IgD-negative memory B cell (primary cell): ENCODE data around the gene CCDC117. TPM values are rescaled to one million over a fixed set of nuclear protein-coding genes. Genes with fewer than 3 reads are reported as not detected.
"Not testable (repeated sequence)": the region's sequence is repeated elsewhere in the genome, so short reads cannot be mapped to it uniquely, and the experiment has no call there.

ENCODE experiments used
- H3K27ac Mint-ChIP-seq, 3 donors: one replicate each; pipeline ENCODE4 v1.8.0; 2020 to 2022; ENCODE audit warnings: mild to moderate bottlenecking in 3 of 3, mixed read lengths in 3 of 3, moderate library complexity in 1 of 3
- H3K27me3 Mint-ChIP-seq: one replicate; pipeline ENCODE4 v1.8.0; 2021; ENCODE audit warnings: mixed read lengths
- H3K36me3 Mint-ChIP-seq: one replicate; pipeline ENCODE4 v1.8.0; 2020; ENCODE audit warnings: mild to moderate bottlenecking, mixed read lengths
- H3K4me1 Mint-ChIP-seq, 3 donors: one replicate each; pipeline ENCODE4 v1.8.0; 2020 to 2022; ENCODE audit warnings: mixed read lengths in 3 of 3, mild to moderate bottlenecking in 1 of 3
- H3K4me3 Mint-ChIP-seq, 4 donors: one replicate each; pipeline ENCODE4 v1.8.0; 2020 to 2022; ENCODE audit warnings: mild to moderate bottlenecking in 4 of 4, mixed read lengths in 4 of 4, moderate library complexity in 3 of 4
- H3K9me3 Mint-ChIP-seq, 3 donors: one replicate each; pipeline ENCODE4 v1.8.0; 2020 to 2021; ENCODE audit warnings: mixed read lengths in 3 of 3, mild to moderate bottlenecking in 1 of 3
- polyA plus RNA-seq: library from polyadenylated mRNA; unstranded; fragments of 300-500 nt; fragmentation: Illumina TruSeq; gene quantifications from one replicate; pipeline ENCODE4 v1.2.3, GENCODE V29; 2021

The CCDC117 gene
- polyA plus RNA-seq, 1 donor from 2014 or later = 12.0 TPM

DNA sequence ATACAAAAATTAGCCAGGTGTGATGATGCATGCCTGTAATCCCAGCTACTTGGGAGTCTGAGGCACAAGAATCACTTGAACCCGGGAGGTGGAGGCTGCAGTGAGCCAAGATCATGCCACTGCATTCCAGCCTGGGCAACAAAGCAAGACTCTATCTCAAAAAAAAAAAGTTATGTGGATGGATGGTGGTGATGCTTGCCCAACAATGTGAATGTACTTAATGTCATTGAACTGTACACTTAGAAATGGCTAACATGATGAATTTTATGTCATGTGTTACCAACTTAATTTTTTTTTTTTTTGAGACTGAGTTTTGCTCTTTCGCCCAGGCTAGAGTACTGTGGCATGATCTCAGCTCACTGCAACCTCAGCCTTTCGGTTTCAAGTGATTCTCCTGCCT, 18.0 kb upstream of the CCDC117 start:
- not testable (repeated sequence) for H3K4me3 Mint-ChIP-seq, H3K4me1 Mint-ChIP-seq, H3K36me3 Mint-ChIP-seq, H3K9me3 Mint-ChIP-seq, H3K27me3 Mint-ChIP-seq
- peak overlapping the region in 1 of 3 donors; percentile 46 for H3K27ac Mint-ChIP-seq

DNA sequence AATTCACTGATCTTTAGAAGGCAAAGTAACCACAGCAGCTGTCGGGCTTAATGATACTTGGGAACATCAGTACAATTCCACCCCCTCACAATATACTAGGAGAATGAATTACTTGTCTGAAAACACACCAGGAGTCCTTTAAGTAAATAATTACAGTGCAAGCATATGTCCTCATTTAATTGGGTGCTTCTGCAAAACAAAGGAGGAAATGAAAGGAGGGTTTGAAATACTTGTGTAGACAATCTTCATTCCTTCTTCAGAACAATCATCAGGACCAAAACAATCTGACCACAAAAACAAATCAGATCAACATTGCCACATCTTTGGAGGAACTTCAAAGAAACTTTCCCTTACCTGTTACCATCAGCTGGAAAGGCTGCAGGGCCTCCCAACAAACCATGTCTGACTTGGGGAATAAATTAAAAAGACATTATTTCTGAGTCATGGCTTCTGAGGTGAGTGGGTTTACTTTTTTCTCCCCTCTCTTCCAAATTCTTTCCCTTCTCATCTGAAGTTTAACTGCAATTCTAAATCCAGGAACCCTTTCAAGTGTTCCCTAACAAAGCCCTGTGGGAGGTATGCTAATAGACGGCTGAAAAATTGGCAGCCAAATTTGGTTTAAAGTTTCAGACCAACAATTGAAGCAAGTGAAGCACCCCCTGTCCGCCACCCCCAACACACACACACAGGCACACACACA, 12.5 kb upstream of the CCDC117 start:
- H3K4me1 Mint-ChIP-seq = peaks cover 13 to 18% (median 17%) of the 10 kb centered on the region in 3 donors
- H3K27me3 Mint-ChIP-seq = no peaks in the 10 kb centered on the region
- H3K27ac Mint-ChIP-seq = peak overlapping the region in 2 of 3 donors; percentile 34 to 90
- peak overlapping the region; percentile 72 to 89 (median 80) for H3K4me3 Mint-ChIP-seq
- H3K9me3 Mint-ChIP-seq = no peaks in the 10 kb centered on the region
- H3K36me3 Mint-ChIP-seq = peaks cover 7% of the 10 kb centered on the region

DNA sequence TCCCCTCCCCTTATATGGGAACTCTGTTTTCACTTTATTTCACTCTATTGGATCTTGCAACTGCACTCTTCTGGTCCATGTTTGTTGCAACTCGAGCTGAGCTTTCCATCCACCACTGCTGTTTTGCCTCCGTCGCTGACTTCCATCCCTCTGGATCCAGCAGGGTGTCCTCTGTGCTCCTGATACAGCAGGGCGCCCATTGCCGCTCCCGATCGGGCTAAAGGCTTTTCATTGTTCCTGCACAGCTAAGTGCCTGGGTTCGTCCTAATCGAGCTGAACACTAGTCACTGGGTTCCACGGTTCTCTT, 11.1 kb upstream of the CCDC117 start:
- no peaks in the 10 kb centered on the region for H3K27me3 Mint-ChIP-seq
- H3K4me3 Mint-ChIP-seq = peak overlapping the region in 2 of 4 donors; percentile 56 to 61
- H3K9me3 Mint-ChIP-seq = no peaks in the 10 kb centered on the region
- H3K4me1 Mint-ChIP-seq = peaks cover 13 to 17% (median 17%) of the 10 kb centered on the region in 3 donors
- H3K27ac Mint-ChIP-seq = no peak overlapping the region
- peaks cover 5% of the 10 kb centered on the region for H3K36me3 Mint-ChIP-seq

DNA sequence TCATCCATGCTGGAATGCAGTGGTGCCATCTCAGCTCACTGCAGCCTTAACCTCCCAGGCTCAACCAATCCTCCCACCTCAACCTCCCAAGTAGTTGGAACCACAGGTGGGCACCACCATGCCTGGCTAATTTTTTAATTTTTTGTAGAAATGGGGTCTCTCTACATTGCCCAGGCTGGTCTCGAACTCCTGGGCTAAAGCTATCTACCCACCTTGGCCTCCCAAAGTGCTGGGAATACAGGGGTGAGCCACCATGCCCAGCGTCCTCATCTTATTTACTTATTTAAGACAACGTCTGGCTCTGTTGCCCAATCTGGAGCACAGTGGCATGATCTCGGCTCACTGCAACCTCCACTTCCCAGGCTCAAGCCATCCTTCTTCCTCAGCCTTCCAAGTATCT, 10.5 kb upstream of the CCDC117 start:
- not testable (repeated sequence) for H3K9me3 Mint-ChIP-seq, H3K36me3 Mint-ChIP-seq, H3K27me3 Mint-ChIP-seq, H3K27ac Mint-ChIP-seq
- H3K4me1 Mint-ChIP-seq = peaks cover 13 to 17% (median 15%) of the 10 kb centered on the region in 3 donors
- peak overlapping the region in 2 of 4 donors; percentile 61 to 69 for H3K4me3 Mint-ChIP-seq

DNA sequence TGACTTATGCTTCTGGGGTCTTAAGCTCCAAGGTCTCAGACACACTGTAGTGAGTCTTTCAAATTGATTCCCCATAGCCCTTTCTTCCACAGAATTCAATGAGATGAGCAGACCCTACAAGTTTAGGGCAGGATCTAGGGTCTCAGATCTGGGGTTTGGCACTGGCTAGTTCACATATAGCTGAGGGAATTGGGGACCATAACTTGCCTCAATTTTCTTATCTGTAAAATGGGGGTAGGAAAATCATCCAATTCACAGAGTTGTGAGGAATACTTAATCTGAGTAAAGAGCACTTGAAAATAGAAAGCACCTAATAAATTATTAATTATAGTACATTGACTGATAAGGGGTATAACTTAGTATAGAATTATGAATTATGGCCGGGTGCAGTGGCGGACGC, 5.9 kb upstream of the CCDC117 start:
- Mint-ChIP-seq H3K36me3 (peaks cover 2% of the 10 kb centered on the region), H3K4me1 (peaks cover 0 to 4% (median under 1%) of the 10 kb centered on the region in 3 donors), H3K9me3 (no peaks in the 10 kb centered on the region), H3K4me3 (no peak overlapping the region), H3K27ac (no peak overlapping the region), H3K27me3 (no peaks in the 10 kb centered on the region)

DNA sequence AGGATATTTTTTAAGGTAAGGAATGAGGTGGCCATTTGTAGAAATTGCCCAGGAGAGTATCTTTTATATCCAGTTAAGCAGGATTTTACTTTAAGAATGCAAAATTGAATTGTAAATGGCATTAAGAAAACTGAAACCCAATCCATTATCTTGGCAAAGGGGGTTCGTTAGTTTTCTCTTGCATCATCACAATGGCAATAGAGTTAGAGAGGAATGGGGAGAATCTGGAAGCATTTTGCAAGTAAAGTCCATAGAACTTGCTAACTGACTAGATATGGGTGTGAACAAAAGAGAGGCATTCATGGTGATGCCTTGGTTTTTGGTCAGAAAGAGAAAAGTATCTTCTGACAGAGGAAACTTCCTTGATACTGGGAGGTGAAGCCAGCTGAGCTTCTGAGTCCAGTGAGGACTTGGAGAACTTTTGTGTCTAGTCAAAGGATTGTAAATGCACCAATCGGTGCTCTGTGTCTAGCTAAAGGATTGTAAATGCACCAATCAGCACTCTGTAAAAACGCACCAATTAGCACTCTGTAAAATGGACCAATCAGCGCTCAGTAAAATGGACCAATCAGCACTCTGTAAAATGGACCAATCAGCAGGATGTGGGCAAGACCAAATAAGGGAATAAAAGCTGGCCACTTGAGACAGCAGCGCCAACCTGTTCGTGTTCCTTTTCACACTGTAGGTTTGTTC, 3.6 kb upstream of the CCDC117 start:
- H3K27ac Mint-ChIP-seq = no peak overlapping the region
- H3K4me1 Mint-ChIP-seq = peaks cover 6 to 15% (median 8%) of the 10 kb centered on the region in 3 donors
- no peaks in the 10 kb centered on the region for H3K9me3 Mint-ChIP-seq
- peak overlapping the region in 1 of 4 donors; percentile 72 for H3K4me3 Mint-ChIP-seq
- H3K36me3 Mint-ChIP-seq = peaks cover 2% of the 10 kb centered on the region
- no peaks in the 10 kb centered on the region for H3K27me3 Mint-ChIP-seq

DNA sequence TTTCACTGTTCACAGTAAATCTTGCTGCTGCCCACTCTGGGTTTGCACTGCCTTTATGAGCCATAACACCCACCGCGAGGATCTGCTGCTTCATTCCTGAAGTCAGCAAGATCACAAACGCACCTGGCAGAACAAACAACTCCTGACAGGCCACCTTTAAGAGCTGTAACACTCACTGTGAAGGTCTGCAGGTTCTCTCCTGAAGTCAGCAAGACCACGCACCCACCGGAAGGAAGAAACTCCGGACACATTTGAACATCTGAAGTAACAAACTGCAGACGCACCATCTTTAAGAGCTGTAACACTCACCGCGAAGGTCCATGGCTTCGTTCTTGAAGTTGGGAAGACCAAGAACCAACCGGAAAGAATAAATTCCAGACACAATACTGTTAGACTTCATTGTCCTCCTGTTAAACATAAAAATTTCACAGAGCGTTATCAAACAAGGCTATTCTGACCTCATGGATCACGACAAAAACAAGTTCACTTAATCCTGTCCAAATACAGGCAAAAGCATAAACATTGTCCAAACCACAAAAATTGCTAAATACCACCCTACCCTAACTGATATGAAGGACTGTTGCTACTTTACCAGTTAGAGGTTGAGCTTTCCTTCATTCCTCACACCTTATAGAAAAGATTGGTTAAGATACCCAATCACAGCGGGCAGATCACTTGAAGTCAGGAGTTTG, 3.0 kb upstream of the CCDC117 start:
- Mint-ChIP-seq H3K36me3 (peaks cover 2% of the 10 kb centered on the region), H3K9me3 (no peaks in the 10 kb centered on the region), H3K4me3 (peak overlapping the region in 2 of 4 donors; percentile 30 to 72), H3K27ac (peak overlapping the region in 2 of 3 donors; percentile 46 to 48), H3K27me3 (no peaks in the 10 kb centered on the region), H3K4me1 (peaks cover 7 to 16% (median 10%) of the 10 kb centered on the region in 3 donors)

DNA sequence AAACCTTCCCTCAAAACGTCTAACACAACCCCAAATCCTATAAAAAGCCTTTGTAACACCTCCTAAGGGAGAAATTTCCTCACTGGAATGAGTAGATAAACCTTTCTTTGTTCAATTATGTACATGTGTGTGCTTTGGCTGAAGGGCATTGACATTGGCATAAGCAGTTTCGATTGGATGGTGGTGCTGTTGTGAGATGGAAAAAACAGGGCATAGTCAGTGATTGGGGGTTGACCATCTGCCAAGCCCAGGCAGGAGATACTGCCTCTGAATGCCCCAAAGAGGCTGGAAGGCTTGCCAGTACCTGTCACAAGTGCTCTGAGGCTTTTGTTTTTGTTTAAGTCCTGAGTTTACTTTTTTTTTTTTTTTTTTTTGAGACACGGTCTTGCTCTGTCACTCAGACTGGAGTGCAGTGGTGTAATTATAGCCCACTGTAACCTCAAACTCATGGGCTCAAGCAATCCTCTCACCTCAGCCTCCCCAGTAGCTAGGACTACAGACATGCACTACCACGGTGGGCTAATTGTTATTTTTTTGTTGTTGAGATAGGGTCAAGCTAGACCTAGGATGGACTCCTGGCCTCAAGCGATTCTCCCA, 1.2 kb upstream of the CCDC117 start:
- H3K4me1 Mint-ChIP-seq = peaks cover 16 to 20% (median 16%) of the 10 kb centered on the region in 3 donors
- no peaks in the 10 kb centered on the region for H3K36me3 Mint-ChIP-seq
- H3K27me3 Mint-ChIP-seq = no peaks in the 10 kb centered on the region
- no peak overlapping the region for H3K27ac Mint-ChIP-seq
- no peaks in the 10 kb centered on the region for H3K9me3 Mint-ChIP-seq
- H3K4me3 Mint-ChIP-seq = peak overlapping the region in 2 of 4 donors; percentile 37 to 94

DNA sequence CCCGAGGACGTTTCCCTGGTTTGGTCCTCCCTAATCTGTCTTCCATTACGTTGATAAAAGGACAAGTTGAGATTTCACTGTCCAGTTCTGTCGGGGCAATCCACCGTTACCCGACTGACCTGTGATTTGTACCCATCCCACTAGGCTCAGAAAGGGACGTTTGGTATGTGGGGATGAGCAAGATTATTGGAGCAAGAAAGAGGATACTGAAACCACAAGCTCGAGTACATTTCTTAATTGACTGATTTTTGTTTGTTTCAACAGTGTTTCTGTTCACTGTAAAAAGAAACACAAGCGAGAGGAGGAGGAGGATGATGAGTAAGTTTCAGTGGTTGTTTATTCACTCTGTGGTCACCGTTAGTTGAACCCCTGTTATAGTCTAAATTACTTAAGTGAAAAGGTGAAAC, 969 bp downstream of the CCDC117 start:
- Mint-ChIP-seq H3K27me3 (no peaks in the 10 kb centered on the region), H3K9me3 (no peaks in the 10 kb centered on the region), H3K4me1 (peaks cover 16 to 20% (median 16%) of the 10 kb centered on the region in 3 donors), H3K4me3 (peak overlapping the region; percentile 91 to 99 (median 96)), H3K27ac (peak overlapping the region; percentile 80 to 96 (median 94)), H3K36me3 (no peaks in the 10 kb centered on the region)

DNA sequence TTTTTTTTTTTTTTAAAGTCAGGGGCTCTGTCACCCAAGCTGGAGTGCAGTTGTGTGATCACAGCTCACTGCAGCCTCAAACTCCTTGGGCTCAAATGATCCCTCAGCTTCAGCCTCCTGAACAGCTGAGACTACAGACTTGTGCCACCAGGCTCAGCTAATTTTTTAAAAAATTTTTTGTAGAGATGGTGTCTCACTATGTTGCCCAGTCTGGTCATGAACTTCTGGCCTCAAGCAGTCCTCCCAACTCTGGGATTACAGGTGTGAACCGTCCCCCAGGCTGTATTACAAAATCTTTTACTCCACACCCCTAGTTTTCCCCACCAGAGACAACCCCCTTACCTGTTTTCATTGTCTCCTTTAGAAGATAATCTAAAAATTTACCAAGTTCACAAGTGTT, 1.9 kb downstream of the CCDC117 start:
- Mint-ChIP-seq H3K36me3 (no peaks in the 10 kb centered on the region), H3K27ac (peak overlapping the region in 2 of 3 donors; percentile 51 to 94), H3K4me3 (peak overlapping the region; percentile 64 to 84 (median 71)), H3K9me3 (no peaks in the 10 kb centered on the region), H3K27me3 (no peaks in the 10 kb centered on the region), H3K4me1 (peaks cover 16 to 20% (median 17%) of the 10 kb centered on the region in 3 donors)

DNA sequence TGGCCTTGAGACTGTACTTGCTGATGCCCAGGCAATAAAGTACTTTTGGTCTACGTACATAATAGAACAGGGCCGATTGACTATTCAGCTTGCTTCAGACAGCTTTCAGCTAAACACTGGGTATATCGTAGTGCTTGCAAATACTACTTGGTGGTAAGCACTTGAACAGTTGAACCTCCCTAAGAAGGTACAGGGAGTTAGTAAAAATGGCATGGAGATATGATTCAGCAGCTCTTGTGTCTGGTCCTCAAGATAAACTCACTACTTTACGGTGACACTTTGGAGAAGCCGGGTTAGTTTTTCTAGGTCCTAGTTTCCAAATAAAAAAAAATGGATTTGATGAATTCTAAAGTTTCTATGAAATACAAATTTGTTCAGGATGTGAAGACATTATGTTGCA, 7.3 kb downstream of the CCDC117 start:
- H3K27me3 Mint-ChIP-seq = no peaks in the 10 kb centered on the region
- H3K36me3 Mint-ChIP-seq = peaks cover 4% of the 10 kb centered on the region
- no peak overlapping the region for H3K27ac Mint-ChIP-seq
- peak overlapping the region in 1 of 4 donors; percentile 20 for H3K4me3 Mint-ChIP-seq
- H3K4me1 Mint-ChIP-seq = peaks cover 6 to 13% (median 12%) of the 10 kb centered on the region in 3 donors
- H3K9me3 Mint-ChIP-seq = no peaks in the 10 kb centered on the region

DNA sequence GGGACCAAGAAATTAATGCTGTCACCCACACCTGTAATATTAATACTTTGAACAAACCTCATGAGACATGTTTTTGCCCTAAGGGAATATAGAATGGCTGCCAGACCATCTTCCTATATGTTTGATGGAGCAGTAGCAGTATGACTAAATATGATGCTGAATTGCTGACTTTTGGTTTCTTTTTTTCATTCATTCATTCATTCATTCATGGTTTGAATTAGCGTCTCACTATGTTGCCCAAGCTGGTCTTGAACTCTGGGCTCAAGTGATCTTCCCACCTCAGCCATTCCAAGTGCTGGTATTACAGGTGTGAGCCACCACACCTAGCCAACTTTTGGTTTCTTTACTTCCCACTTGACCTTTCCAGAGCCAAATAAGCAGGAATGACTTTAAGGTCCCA, 7.8 kb downstream of the CCDC117 start:
- no peaks in the 10 kb centered on the region for H3K27me3 Mint-ChIP-seq
- H3K27ac Mint-ChIP-seq = no peak overlapping the region
- peaks cover 4 to 12% (median 11%) of the 10 kb centered on the region in 3 donors for H3K4me1 Mint-ChIP-seq
- H3K9me3 Mint-ChIP-seq = no peaks in the 10 kb centered on the region
- peaks cover 4% of the 10 kb centered on the region for H3K36me3 Mint-ChIP-seq
- peak overlapping the region in 1 of 4 donors; percentile 20 for H3K4me3 Mint-ChIP-seq

DNA sequence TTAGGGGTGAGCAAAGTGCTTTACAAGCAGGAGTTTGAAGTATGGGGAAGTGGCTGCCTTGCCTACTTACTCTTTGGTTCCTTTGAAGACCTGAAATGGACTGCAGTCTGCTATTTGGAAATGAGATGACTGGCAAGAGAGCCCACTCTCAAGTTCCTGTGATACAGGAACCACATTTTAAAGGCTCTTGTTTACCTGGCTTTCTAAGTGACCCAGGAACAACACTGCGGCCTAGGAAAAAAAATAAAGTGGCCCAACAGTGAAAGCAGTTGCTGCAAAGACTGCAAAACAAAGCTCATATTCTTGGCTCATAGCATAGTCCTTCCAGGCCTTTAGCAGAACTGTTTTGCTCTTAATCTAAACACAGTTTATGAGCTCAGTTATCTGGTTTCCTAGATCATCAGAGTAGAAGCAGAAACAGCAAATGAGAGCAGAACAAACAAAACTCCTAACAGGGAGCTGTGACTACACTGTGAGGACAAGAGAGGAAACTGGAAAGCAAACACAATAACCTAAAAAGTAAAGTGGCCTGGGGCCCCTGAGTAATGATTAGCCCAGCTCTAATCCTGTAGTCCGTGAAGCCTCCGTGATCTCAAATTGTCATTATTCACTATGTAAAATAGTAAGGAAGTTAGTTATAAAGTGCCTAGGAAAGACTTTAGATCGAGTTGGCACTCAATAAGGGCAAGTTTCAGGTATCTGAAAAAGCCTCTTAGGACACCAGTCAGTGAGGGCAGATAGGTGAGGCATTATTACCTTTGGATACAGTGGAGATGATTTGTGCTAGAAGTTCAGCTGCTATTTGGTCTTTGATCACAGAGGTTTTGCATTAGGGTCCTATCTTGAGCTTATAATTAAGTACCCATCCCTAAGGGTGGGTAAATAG, 11.5 kb downstream of the CCDC117 start:
- Mint-ChIP-seq H3K9me3 (no peaks in the 10 kb centered on the region), H3K4me3 (no peak overlapping the region), H3K36me3 (peaks cover 4% of the 10 kb centered on the region), H3K4me1 (peaks cover 17 to 20% (median 20%) of the 10 kb centered on the region in 3 donors), H3K27ac (peak overlapping the region in 1 of 3 donors; percentile 19), H3K27me3 (no peaks in the 10 kb centered on the region)

DNA sequence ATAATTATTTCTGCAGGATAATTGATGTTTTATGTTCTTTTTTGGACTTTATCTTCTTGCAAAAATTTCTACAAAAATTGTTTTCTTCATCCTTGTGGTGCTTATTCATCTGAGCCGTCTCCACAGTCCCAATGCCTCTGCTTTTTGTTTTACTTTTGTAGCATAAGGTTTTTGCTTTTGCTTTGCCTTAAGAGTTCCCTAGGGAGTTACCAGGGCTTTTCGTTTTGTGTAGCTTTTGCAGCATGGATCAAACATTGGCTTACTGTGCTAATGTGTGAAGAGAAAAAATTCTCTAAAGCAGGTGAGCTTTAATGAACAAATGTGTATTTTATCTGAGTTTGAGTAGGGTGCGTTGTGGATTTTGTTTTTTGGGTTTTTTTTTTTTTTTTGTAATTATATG, 16.1 kb downstream of the CCDC117 start:
- H3K36me3 Mint-ChIP-seq = peaks cover 4% of the 10 kb centered on the region
- peak overlapping the region in 1 of 3 donors; percentile 67 for H3K27ac Mint-ChIP-seq
- H3K4me1 Mint-ChIP-seq = peaks cover 29 to 40% (median 38%) of the 10 kb centered on the region in 3 donors
- no peaks in the 10 kb centered on the region for H3K27me3 Mint-ChIP-seq
- H3K9me3 Mint-ChIP-seq = no peaks in the 10 kb centered on the region
- H3K4me3 Mint-ChIP-seq = peak overlapping the region in 2 of 4 donors; percentile 28 to 51
